ENCODE data around the gene UBE2V1.

DNA sequence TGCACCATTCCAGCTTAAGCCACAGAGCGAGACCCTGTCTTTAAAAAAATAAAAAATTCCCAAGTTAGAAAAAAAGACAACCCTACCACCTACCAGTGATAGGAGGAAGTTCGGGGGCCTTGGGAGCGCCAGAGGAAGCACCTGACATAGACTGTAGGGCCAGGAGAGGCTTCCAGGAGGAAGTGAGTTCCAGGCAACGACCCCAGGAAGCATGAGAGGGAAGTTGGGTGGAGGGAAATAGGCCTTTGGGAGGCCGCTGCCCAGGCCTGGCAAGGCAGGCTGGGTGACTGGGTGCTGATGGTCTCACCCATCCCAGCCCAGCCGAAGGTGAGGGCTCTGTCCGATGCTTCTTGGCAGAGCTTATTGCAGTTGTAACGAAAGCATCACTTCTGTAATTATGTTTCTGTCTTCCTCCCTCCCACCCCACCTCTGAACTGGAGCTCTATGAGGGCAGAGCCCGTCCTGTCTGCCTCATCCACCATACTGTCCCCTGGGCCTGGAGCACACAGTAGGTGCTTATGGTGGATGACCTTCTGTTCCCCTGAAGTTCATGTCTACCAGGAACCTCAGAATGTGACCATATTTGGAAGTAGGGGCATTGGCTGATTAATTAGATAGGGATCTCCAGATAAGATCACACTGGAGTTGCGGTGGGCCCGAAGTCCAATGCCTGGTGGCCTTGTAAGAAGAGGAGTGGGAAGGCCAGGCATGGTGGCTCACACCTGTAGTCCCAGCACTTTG lies 54.1 kb downstream of the UBE2V1 start:
- no peak for TF ChIP-seq ZNF790 (CRISPR knock-in tag; IDR thresholded peaks at IDR 0.05; ENCODE audit: borderline replicate concordance)
- TF ChIP-seq, protein P1, sequence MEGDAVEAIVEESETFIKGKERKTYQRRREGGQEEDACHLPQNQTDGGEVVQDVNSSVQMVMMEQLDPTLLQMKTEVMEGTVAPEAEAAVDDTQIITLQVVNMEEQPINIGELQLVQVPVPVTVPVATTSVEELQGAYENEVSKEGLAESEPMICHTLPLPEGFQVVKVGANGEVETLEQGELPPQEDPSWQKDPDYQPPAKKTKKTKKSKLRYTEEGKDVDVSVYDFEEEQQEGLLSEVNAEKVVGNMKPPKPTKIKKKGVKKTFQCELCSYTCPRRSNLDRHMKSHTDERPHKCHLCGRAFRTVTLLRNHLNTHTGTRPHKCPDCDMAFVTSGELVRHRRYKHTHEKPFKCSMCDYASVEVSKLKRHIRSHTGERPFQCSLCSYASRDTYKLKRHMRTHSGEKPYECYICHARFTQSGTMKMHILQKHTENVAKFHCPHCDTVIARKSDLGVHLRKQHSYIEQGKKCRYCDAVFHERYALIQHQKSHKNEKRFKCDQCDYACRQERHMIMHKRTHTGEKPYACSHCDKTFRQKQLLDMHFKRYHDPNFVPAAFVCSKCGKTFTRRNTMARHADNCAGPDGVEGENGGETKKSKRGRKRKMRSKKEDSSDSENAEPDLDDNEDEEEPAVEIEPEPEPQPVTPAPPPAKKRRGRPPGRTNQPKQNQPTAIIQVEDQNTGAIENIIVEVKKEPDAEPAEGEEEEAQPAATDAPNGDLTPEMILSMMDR (CRISPR knock-in tag; IDR thresholded peaks at IDR 0.05): no peak
- no peak for TF ChIP-seq POLR2A (IDR thresholded peaks at IDR 0.05; ENCODE audit: insufficient read depth in 1 of 2, low read depth in 2 of 2, low read length in 2 of 2)
- TF ChIP-seq ZNF746 (CRISPR knock-in tag; IDR thresholded peaks at IDR 0.05): no peak
- TF ChIP-seq, protein P2, sequence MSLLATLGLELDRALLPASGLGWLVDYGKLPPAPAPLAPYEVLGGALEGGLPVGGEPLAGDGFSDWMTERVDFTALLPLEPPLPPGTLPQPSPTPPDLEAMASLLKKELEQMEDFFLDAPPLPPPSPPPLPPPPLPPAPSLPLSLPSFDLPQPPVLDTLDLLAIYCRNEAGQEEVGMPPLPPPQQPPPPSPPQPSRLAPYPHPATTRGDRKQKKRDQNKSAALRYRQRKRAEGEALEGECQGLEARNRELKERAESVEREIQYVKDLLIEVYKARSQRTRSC (CRISPR knock-in tag; IDR thresholded peaks at IDR 0.05; ENCODE audit: low read depth): no peak
- no peak for TF ChIP-seq ZNF598 (CRISPR knock-in tag; IDR thresholded peaks at IDR 0.05; ENCODE audit: borderline replicate concordance)
- TF ChIP-seq HDAC6 (IDR thresholded peaks at IDR 0.05; ENCODE audit: low read depth, low read length): no peak
- TF ChIP-seq, protein P3, sequence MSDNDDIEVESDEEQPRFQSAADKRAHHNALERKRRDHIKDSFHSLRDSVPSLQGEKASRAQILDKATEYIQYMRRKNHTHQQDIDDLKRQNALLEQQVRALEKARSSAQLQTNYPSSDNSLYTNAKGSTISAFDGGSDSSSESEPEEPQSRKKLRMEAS (IDR thresholded peaks at IDR 0.05): no peak
- TF ChIP-seq ZNF253 (CRISPR knock-in tag; IDR thresholded peaks at IDR 0.05; ENCODE audit: borderline replicate concordance): no peak
- TF ChIP-seq HDAC1 (CRISPR knock-in tag; IDR thresholded peaks at IDR 0.05): no peak
- no peak for TF ChIP-seq FOXA1 (IDR thresholded peaks at IDR 0.05)
- TF ChIP-seq FOXA1 (CRISPR knock-in tag; IDR thresholded peaks at IDR 0.05): no peak
- TF ChIP-seq, protein P4, sequence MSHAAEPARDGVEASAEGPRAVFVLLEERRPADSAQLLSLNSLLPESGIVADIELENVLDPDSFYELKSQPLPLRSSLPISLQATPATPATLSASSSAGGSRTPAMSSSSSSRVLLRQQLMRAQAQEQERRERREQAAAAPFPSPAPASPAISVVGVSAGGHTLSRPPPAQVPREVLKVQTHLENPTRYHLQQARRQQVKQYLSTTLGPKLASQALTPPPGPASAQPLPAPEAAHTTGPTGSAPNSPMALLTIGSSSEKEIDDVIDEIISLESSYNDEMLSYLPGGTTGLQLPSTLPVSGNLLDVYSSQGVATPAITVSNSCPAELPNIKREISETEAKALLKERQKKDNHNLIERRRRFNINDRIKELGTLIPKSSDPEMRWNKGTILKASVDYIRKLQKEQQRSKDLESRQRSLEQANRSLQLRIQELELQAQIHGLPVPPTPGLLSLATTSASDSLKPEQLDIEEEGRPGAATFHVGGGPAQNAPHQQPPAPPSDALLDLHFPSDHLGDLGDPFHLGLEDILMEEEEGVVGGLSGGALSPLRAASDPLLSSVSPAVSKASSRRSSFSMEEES (CRISPR knock-in tag; IDR thresholded peaks at IDR 0.05): no peak
- TF ChIP-seq POLR2AphosphoS5 (IDR thresholded peaks at IDR 0.05; ENCODE audit: low read depth, low read length): no peak
